HS-27A (cell line): Measurements from ENCODE around the gene OLIG1.

Experiments used
- DNase-seq: peaks from one replicate; pipeline ENCODE4 v3.0.0-alpha.2; 2012; ENCODE audit warnings: low read depth, missing footprints

Gene OLIG1

DNA sequence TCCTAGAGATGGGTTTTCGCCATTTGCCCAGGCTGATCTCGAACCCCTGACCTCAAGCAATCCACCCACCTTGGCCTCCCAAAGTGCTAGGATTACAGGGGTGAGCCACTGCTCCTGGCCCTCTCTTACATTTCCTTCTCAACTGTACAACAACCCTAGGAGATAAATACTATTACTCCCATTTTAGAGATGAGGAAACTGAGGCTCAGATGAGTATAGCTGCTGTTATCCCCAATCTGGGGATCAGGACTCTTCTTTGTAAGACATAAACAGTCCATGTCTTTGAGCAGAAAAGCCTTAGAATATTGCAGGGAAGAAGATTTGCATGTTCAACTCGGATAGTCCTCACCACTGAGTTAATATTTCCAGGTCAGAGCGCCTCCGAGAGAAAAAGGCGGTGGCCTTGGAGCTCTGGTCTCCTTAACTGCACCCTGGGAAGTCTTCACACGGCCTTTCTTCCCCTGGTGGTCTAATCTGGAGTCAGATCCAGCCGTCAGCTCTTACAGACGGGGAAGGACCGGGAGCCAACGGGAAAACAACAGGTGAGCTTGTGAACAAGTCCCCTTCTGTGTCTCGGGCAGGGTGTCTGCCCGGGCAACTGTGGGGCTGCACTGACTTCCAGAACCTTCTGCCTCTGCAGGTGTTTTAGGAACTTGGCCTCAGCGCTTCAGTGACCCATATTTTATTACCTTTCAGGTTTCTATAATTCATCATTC lies 5.9 kb upstream of the OLIG1 start:
- DNase-seq = no peak

DNA sequence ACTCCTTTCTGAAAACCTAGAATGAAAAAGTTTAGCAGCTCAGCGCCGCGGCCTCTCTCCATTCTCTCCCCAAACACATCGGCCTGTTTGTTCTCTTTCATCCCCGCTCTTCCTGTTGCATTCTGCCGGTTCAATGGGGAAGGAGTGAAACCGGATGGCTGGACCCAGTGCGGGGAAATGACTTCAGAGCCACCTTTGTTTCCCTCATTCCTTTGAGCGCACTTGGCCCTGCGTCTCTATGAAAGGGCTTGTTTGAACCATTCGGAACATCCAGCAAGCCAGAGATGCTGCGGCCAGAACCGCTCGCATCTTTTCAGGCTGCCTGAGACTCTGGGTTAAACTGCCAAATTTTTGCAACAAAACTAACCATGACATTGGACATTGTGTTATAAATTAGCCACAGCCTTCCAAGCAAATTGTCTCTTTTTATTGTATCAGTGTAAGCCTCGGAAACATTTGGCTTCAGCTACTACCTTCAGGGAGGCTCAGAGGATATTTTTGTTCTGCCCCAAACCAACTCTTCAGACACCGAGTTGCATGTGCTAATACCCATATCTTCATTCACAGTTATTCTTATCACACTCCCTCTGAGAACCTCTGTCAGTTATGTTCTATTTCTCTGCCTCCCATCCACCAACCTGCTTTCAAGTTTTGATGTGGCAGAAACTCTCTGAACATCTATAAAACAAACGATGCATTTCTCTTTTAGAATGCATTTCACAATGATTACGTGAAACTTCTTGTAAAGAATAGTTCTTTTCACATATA lies 5.1 kb upstream of the OLIG1 start:
- DNase-seq = no peak

DNA sequence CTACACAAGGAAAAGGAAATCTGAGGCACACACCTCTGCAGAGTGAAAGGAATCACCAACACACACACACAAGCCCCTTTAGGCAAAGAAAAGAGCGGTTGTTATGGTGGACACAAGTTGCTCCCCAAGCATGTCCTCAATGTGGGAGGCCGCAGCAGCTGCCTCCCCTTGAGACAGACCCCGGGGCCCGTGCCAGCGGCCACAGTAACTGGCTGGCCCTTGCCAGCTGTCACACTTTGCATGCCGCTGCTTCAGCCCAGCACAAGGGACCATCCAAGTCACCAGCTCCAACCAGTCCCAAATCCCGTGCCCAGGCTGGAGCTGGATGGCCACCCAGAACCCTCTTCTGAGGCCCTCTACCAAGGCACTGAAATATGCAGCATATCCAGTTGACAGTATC lies 2.9 kb upstream of the OLIG1 start:
- no peak for DNase-seq

DNA sequence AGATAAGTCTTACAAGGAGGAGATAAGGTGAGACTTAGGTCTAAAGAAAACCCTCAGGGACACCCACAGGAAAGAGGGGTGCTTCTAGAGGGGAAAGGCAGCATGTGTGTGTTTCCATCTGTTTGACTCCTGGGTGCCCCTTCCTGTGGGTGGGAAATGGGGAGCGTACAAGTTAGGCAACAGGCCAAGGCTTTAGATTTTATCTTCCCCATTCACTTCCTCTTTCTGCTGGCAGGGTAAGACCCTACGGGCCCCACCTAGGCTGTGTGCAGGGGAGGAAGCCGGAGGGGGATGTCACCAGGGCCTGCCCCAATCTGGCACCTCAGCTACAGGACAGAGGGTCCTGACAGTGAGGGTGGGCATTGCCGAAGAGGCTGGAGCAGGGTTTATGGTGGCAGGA lies 2.5 kb upstream of the OLIG1 start:
- no peak for DNase-seq

GRCh38 chr21:33069243-33069642 lies 698 bp upstream of the OLIG1 start:
- no peak for DNase-seq

DNA sequence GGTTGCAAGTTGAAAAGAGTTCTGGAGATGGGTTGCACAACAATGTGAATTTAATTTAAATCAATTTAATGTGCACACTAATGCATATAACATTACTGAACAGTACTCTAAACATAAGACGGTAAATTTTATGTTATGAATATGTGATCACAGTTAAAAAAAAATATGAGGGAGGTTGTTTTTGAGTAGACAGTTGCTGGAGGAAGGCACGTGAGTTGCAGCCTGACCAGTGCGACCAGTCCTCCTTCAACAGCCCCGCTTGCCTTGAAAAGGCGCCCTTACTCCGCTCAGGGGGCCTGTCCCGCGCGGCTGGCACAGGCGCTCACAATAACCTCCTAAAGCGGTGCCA lies 322 bp upstream of the OLIG1 start:
- no peak for DNase-seq

DNA sequence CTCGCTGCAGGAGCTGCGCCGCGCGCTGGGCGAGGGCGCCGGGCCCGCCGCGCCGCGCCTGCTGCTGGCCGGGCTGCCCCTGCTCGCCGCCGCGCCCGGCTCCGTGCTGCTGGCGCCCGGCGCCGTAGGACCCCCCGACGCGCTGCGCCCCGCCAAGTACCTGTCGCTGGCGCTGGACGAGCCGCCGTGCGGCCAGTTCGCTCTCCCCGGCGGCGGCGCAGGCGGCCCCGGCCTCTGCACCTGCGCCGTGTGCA lies 730 bp downstream of the OLIG1 start:
- DNase-seq = no peak

DNA sequence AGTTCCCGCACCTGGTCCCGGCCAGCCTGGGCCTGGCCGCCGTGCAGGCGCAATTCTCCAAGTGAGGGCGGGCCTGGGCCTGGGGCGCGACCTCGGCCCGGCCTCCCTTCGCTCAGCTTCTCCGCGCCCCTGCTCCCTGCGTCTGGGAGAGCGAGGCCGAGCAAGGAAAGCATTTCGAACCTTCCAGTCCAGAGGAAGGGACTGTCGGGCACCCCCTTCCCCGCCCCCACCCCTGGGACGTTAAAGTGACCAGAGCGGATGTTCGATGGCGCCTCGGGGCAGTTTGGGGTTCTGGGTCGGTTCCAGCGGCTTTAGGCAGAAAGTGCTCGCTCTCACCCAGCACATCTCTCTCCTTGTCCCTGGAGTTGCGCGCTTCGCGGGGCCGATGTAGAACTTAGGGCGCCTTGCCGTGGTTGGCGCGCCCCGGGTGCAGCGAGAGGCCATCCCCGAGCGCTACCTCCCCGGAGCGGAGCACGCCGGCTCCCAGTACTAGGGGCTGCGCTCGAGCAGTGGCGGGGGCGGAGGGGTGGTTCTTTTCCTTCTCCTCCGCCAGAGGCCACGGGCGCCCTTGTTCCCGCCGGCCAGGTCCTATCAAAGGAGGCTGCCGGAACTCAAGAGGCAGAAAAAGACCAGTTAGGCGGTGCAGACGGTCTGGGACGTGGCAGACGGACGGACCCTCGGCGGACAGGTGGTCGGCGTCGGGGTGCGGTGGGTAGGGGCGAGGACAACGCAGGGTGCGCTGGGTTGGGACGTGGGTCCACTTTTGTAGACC lies 1.2 kb downstream of the OLIG1 start:
- DNase-seq = no peak

- DNase-seq = no peak
Observed at GRCh38 chr21:33071770-33072306, 1.9 kb downstream of the OLIG1 start.

DNA sequence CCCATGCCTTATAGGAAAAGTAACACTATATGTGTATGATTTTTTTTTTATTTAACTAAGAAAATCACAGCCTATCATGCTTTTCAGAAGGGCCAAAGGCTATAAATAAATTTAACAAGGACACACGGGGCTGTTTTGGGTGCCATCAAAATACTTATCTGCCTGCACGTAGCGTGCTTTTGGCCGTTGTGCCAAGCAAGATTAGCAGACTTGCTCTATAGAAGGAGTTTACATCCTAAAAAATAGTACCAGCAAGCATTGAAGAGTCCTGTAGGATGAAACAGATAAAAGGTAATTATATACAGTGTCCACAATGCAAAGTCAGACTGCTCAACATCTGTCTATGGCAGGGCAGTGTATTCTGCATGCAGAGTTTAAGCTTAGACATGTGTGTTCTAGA lies 3.7 kb downstream of the OLIG1 start:
- DNase-seq = no peak

GRCh38 chr21:33075128-33075527 lies 5.2 kb downstream of the OLIG1 start:
- no peak for DNase-seq

DNA sequence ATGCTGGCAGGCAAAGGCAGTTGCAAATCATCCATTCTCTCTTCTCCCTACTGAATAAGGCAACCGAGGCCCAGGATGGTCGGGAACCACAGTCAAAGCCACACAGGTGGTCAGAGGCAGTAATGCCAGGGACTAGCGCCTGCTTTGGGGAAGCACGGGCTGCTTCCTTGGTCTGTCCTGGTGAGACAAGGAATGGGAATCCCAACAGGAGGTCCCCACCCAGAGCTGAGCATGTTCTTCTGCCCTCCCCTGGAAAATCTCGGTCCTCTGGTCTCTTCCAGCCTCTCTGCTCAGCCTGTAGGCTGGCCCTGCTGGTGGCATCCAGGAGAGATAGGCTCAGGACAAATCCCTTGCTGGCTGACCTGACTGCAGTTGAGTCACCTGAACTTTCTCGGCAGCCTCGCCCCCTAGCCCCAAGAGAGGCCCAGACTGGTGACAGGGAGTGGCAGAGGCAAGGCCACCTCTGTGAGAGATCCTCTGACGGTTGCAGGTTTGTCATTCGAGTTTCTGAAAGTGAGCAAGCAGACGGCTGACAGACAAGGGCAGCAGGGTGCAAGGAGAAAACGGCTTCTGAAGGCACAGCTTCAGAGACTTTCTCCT lies 5.8 kb downstream of the OLIG1 start:
- DNase-seq = no peak

DNA sequence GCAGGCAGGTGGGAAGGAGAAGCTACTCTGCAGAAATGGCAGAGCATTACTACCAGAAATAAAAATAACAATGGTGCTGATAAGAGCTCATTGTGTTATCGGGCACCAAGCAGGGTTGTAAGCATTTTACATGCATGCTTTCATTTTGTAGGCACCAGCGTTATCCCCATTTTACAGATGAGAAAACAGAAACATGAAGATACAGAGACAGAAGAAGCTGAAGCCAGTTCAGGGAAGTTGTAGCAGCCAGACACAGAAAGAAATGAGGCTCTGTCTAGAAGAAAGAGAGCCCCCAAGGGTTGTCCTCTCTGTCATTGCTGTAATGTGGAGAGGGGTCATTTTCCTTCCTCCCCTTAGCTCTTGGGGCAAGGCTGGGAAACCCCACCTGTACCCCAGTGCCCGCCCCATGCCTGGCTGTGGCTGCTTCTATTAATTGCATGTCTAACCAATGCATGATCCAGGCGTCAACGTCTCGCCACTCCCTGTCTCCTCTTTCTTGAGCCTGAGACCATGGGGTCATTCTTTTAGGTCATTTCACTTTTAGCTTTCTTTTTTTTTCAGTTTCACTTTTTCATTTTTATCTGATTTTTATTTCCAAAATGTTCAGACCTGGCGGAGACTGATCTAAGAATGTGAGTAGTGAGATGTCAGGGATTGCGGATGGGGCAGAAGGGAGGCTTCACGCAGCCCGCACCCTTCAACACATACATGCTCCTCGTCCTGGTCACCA lies 6.8 kb downstream of the OLIG1 start:
- no peak for DNase-seq

- DNase-seq = peak; percentile 8
Observed at GRCh38 chr21:33078907-33079582, 9.1 kb downstream of the OLIG1 start.

- DNase-seq = no peak
Observed at GRCh38 chr21:33080376-33080775, 10.4 kb downstream of the OLIG1 start.

DNA sequence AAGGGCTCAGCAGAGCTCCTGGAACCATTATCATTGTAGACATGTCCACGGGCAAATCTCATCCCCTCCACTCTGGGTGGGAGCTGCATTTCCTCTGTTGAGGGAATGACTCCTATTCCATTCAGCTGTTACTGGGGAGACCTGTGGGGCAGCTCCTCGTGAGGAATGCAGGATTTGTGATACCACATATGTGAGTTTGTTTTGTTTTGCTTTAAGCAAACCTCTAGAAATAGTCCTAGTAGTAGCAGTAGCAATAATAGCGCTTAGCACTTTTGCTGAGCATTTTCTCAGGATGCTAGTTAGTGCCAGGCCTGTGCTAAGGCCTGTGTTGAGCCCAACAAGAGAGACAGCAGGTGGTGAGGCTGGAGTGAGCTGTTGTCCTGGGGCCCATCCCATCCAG lies 10.8 kb downstream of the OLIG1 start:
- DNase-seq = no peak

GRCh38 chr21:33088384-33088783 lies 18.4 kb downstream of the OLIG1 start:
- no peak for DNase-seq

GRCh38 chr21:33089395-33090119 lies 19.6 kb downstream of the OLIG1 start:
- no peak for DNase-seq

- no peak for DNase-seq
Observed at GRCh38 chr21:33096426-33096825, 26.5 kb downstream of the OLIG1 start.

- no peak for DNase-seq
Observed at GRCh38 chr21:33099131-33099530, 29.2 kb downstream of the OLIG1 start.
